Measurements from ENCODE around the gene SLC4A9.
A peak's percentile ranks its signal among the peaks of the same experiment; 100 is the strongest.

The SLC4A9 gene

GRCh38 chr5:140360101-140360500 is at the start of gene SLC4A9:
SLC4A9 (plus strand) TSS chr5:140360194; CDS start chr5:140360237, 43 bp downstream.
- intact Hi-C loops (cut with DNase I) = loop anchor here (10.0 kb wide), 1 partner anchor 355 kb away; no protein-coding TSS in a partner anchor
- DNase-seq = no peak

- no peak for DNase-seq
- intact Hi-C loops (cut with DNase I) = no loop called here
Observed at GRCh38 chr5:140310434-140310833, 49.6 kb upstream of the SLC4A9 start.

GRCh38 chr5:140311011-140311467 is 49.0 kb upstream of the SLC4A9 start:
- intact Hi-C loops (cut with DNase I) = no loop called here
- DNase-seq = no peak

GRCh38 chr5:140312067-140312790 is 47.8 kb upstream of the SLC4A9 start:
- intact Hi-C loops (cut with DNase I) = no loop called here
- DNase-seq = no peak

GRCh38 chr5:140312791-140313189 is 47.2 kb upstream of the SLC4A9 start:
- intact Hi-C loops (cut with DNase I) = no loop called here
- DNase-seq = no peak

- no peak for DNase-seq
- intact Hi-C loops (cut with DNase I) = no loop called here
Observed at GRCh38 chr5:140317859-140318258, 42.1 kb upstream of the SLC4A9 start.

- intact Hi-C loops (cut with DNase I) = no loop called here
- DNase-seq = no peak
Observed at GRCh38 chr5:140318792-140319191, 41.2 kb upstream of the SLC4A9 start.

- DNase-seq = no peak
- intact Hi-C loops (cut with DNase I) = no loop called here
Observed at GRCh38 chr5:140319833-140320232, 40.2 kb upstream of the SLC4A9 start.

GRCh38 chr5:140321796-140322195 is 38.2 kb upstream of the SLC4A9 start:
- peak in 2 of 10 donors; percentile 22 to 27 for DNase-seq
- intact Hi-C loops (cut with DNase I) = no loop called here

GRCh38 chr5:140322751-140323731 is 37.0 kb upstream of the SLC4A9 start:
- intact Hi-C loops (cut with DNase I) = no loop called here
- DNase-seq = peak in 7 of 10 donors; percentile 29 to 91 (median 65)

GRCh38 chr5:140324041-140324600 is 35.9 kb upstream of the SLC4A9 start:
- intact Hi-C loops (cut with DNase I) = no loop called here
- no peak for DNase-seq

- intact Hi-C loops (cut with DNase I) = no loop called here
- no peak for DNase-seq
Observed at GRCh38 chr5:140324617-140325241, 35.3 kb upstream of the SLC4A9 start.

- intact Hi-C loops (cut with DNase I) = no loop called here
- no peak for DNase-seq
Observed at GRCh38 chr5:140325486-140325885, 34.5 kb upstream of the SLC4A9 start.

- DNase-seq = no peak
- intact Hi-C loops (cut with DNase I) = no loop called here
Observed at GRCh38 chr5:140327589-140327988, 32.4 kb upstream of the SLC4A9 start.

- no peak for DNase-seq
- intact Hi-C loops (cut with DNase I) = no loop called here
Observed at GRCh38 chr5:140328036-140328764, 31.8 kb upstream of the SLC4A9 start.

- intact Hi-C loops (cut with DNase I) = no loop called here
- DNase-seq = no peak
Observed at GRCh38 chr5:140329739-140330481, 30.1 kb upstream of the SLC4A9 start.

GRCh38 chr5:140331638-140332037 is 28.4 kb upstream of the SLC4A9 start:
- no peak for DNase-seq
- intact Hi-C loops (cut with DNase I) = no loop called here

- intact Hi-C loops (cut with DNase I) = no loop called here
- no peak for DNase-seq
Observed at GRCh38 chr5:140336388-140336787, 23.6 kb upstream of the SLC4A9 start.

- no peak for DNase-seq
- intact Hi-C loops (cut with DNase I) = no loop called here
Observed at GRCh38 chr5:140337880-140338279, 22.1 kb upstream of the SLC4A9 start.
